Measurements from ENCODE around the gene SPOP.

The SPOP gene

GRCh38 chr17:49576088-49576916 is 101.6 kb downstream of the SPOP start:
- no peak overlapping the region for H3K27ac ChIP-seq
- TF ChIP-seq CTCF (IDR thresholded peaks at IDR 0.05; ENCODE audit: low read depth, low read length) = no peak
- DNase-seq = peak; percentile 73
- H3K4me3 ChIP-seq (ENCODE audit: low read depth, low read length) = peak overlapping the region; percentile 71
- H3K27me3 ChIP-seq (ENCODE audit: insufficient read depth, low read depth, severe bottlenecking) = peaks cover 5% of the 10 kb centered on the region
- no peaks in the 10 kb centered on the region for H3K9me3 ChIP-seq (ENCODE audit: severe bottlenecking)
- no peaks in the 10 kb centered on the region; the same call in 1 of the 2 replicates for H3K36me3 ChIP-seq

GRCh38 chr17:49575679-49576087 is 102.2 kb downstream of the SPOP start, which contains the start of gene NXPH3:
Gene NXPH3 (plus strand): TSS chr17:49575871. CDS start chr17:49576220, 349 bp downstream.
- no peaks in the 10 kb centered on the region for H3K9me3 ChIP-seq (ENCODE audit: severe bottlenecking)
- peak; percentile 88 for DNase-seq
- H3K27me3 ChIP-seq (ENCODE audit: insufficient read depth, low read depth, severe bottlenecking) = peaks cover 5% of the 10 kb centered on the region
- H3K27ac ChIP-seq = peak within 1 kb of the TSS; percentile 7; the same call in 1 of the 2 replicates
- H3K4me3 ChIP-seq (ENCODE audit: low read depth, low read length) = peak within 1 kb of the TSS; percentile 71
- no peaks in the 10 kb centered on the region; the same call in 1 of the 2 replicates for H3K36me3 ChIP-seq
- peak; percentile 64 for TF ChIP-seq CTCF (IDR thresholded peaks at IDR 0.05; ENCODE audit: low read depth, low read length)

GRCh38 chr17:49574945-49575678 is 102.8 kb downstream of the SPOP start:
- no peak for TF ChIP-seq CTCF (IDR thresholded peaks at IDR 0.05; ENCODE audit: low read depth, low read length)
- DNase-seq = no peak
- no peaks in the 10 kb centered on the region for H3K36me3 ChIP-seq
- H3K27ac ChIP-seq = peak overlapping the region; percentile 7; the same call in 1 of the 2 replicates
- peak overlapping the region; percentile 45 for H3K4me3 ChIP-seq (ENCODE audit: low read depth, low read length)
- H3K9me3 ChIP-seq (ENCODE audit: severe bottlenecking) = no peaks in the 10 kb centered on the region
- peaks cover 5% of the 10 kb centered on the region for H3K27me3 ChIP-seq (ENCODE audit: insufficient read depth, low read depth, severe bottlenecking)

GRCh38 chr17:49574323-49574781 is 103.5 kb downstream of the SPOP start:
- Histone ChIP-seq H3K27me3 (ENCODE audit: insufficient read depth, low read depth, severe bottlenecking) (peaks cover 5% of the 10 kb centered on the region), H3K27ac (no peak overlapping the region), H3K9me3 (ENCODE audit: severe bottlenecking) (no peaks in the 10 kb centered on the region), H3K36me3 (no peaks in the 10 kb centered on the region), H3K4me3 (ENCODE audit: low read depth, low read length) (no peak overlapping the region)
- no peak for TF ChIP-seq CTCF (IDR thresholded peaks at IDR 0.05; ENCODE audit: low read depth, low read length)
- DNase-seq = no peak

- no peaks in the 10 kb centered on the region for H3K36me3 ChIP-seq
- H3K4me3 ChIP-seq (ENCODE audit: low read depth, low read length) = no peak overlapping the region
- TF ChIP-seq CTCF (IDR thresholded peaks at IDR 0.05; ENCODE audit: low read depth, low read length) = no peak
- no peak overlapping the region for H3K27ac ChIP-seq
- no peak for DNase-seq
- peaks cover 5% of the 10 kb centered on the region for H3K27me3 ChIP-seq (ENCODE audit: insufficient read depth, low read depth, severe bottlenecking)
- no peaks in the 10 kb centered on the region for H3K9me3 ChIP-seq (ENCODE audit: severe bottlenecking)
Measured at GRCh38 chr17:49573510-49574322, 104.2 kb downstream of the SPOP start.
